Mammary epithelial cell (primary cell): ENCODE results near the gene RBCK1.

ENCODE experiments used
- CTCF ChIP-seq, 2 donors: IDR thresholded peaks in 1 of 2; conservative IDR thresholded peaks in 1 of 2; 2 replicates each; pipeline ENCODE4 v1.5.1; 2011 to 2012; ENCODE audit warnings: inconsistent platforms in 2 of 2, low read length in 2 of 2, mild to moderate bottlenecking in 2 of 2, control low read depth in 1 of 2, low read depth in 1 of 2; ENCODE audit not compliant: insufficient read depth in 1 of 2; ENCODE audit errors: extremely low read depth in 1 of 2
- EZH2 ChIP-seq: IDR thresholded peaks from 2 replicates; pipeline ENCODE4 v1.6.1; 2012; ENCODE audit warnings: low read length, inconsistent platforms, borderline replicate concordance

GRCh38 chr20:428658-429200, 20.6 kb downstream of the RBCK1 start:
- no peak for TF ChIP-seq CTCF (conservative IDR thresholded peaks at IDR 0.05 in 1 of 2, IDR thresholded peaks at IDR 0.05 in 1 of 2; ENCODE audit: extremely low read depth in 1 of 2, insufficient read depth in 1 of 2, low read depth in 1 of 2, low read length in 2 of 2)
- TF ChIP-seq EZH2, result no peak
